HG03521 (cell line): Measurements from ENCODE around the gene ERVFRD-1.
"Not testable (repeated sequence)": the region's sequence is repeated elsewhere in the genome, so short reads cannot be mapped to it uniquely, and the experiment has no call there.

Experiments
- ATAC-seq: cut with Tn5 transposase; IDR thresholded peaks from one replicate; pipeline ENCODE4 v1.9.1; 2021; ENCODE audit warnings: mild to moderate bottlenecking, moderate library complexity; ENCODE audit not compliant: unreplicated experiment

The ERVFRD-1 gene

DNA sequence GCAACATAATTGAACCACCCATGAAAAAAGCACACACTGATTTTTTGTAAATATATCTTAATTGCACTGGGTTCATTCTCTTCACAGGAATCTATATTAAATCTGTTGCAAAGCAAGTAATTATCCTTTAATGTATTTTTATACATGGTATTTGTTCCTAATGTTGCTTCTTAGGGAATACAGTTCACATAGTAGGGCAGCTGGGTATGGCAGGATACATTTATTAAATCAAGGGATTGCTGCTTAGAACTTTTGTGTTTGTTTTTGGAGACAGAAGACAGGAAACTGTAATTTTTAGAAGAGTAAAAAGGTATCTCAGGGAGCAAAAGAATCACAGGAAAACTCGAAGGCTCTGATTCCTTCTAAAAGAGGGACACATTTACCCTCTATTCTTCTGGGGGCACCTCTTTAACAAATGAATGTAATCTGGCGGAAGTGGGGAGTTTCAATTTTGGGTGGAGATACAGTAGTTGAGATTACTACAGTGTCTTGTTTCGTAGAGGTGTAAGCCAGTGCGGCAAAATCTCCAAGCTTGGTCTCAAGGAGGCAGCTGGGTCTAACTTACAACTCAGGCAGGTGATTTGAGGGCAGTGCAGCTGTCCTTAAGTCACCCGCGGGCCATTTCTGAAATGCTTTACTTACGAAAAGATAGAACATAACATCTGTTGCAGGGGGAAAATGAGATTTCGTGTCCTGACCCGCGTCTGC is 18.7 kb downstream of the ERVFRD-1 start:
- ATAC-seq, result peak; percentile 29

GRCh38 chr6:11091141-11091540 is 20.4 kb downstream of the ERVFRD-1 start:
- not testable (repeated sequence) for ATAC-seq

- no peak for ATAC-seq
Measured at GRCh38 chr6:11089695-11090094, 21.8 kb downstream of the ERVFRD-1 start.

DNA sequence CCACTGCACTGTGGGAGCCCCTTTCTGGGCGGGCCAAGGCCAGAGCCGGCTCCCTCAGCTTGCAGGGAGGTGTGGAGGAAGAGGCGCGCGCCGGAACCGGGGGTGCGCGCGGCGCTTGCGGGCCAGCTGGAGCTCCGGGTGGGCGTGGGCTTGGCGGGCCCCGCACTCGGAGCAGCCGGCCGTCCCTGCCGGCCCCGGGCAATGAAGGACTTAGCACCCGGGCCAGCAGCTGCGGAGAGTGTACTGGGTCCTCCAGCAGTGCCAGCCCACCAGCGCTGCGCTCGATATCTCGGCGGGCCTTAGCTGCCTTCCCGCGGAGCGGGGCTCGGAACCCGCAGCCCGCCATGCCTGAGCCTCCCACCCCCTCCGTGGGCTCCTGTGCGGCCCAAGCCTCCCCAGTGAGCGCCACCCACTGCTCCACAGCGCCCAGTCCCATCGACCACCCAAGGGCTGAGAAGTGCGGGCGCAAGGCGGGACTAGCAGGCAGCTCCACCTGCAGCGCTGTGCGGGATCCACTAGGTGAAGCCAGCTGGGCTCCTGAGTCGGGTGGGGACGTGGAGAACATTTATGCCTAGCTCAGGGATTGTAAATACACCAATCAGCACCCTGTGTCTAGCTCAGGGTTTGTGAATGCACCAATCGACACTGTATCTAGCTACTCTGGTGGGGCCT is 24.2 kb downstream of the ERVFRD-1 start:
- ATAC-seq, result not testable (repeated sequence)

DNA sequence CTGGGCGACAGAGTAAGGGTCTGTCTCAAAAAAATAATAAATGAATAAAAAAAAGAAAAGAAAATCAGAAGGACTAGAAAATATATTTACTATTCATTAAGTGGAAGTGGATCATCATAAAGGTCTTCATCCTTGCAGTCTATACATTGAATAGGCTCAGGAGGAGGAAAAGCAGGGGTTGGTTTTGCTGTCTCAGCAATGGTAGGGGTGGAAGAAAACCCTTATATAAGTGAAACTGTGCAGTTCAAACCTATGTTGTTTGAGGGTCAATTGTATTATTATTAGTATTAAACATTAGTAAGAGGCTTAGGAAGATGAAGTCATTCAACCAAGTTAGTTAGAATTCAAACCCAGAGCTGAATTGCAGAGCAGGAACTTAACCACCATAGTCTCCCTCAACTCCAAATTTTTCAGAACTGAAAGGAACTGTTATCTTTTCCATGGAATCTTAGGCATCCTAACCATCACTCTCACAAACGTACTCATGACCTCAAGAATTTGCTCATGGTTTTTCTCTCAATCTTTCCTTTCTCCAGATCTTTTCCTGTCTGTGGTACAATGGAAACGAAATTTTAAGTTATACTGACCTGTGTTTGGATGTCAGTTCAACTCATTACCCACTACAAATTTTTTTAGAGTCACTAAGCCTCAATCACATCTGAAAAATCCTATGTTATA is 25.6 kb downstream of the ERVFRD-1 start:
- no peak for ATAC-seq

GRCh38 chr6:11083956-11084355 is 27.6 kb downstream of the ERVFRD-1 start:
- ATAC-seq, result no peak

GRCh38 chr6:11083491-11083890 is 28.0 kb downstream of the ERVFRD-1 start:
- no peak for ATAC-seq

DNA sequence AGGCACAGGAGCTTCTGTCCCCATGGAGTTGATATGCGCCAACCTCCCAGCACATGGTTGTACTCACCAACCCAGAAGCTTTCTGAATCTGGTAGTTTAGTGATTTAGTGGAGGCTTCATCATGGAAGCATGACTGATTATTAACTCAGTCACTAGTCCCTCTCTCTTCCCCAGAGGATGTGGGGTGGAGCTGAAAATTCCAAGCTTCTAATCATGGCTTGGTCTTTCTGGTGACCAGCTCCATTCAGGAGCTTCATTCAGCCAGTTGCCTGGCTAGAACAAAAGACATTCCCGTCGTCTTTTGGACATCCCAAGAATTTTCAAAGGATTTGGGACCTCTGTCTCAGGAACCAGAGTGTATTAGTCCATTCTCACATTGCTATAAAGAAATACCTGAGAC is 31.2 kb downstream of the ERVFRD-1 start:
- ATAC-seq, result no peak

GRCh38 chr6:11078266-11078665 is 33.3 kb downstream of the ERVFRD-1 start:
- no peak for ATAC-seq

- no peak for ATAC-seq
Measured at GRCh38 chr6:11076540-11076939, 35.0 kb downstream of the ERVFRD-1 start.

DNA sequence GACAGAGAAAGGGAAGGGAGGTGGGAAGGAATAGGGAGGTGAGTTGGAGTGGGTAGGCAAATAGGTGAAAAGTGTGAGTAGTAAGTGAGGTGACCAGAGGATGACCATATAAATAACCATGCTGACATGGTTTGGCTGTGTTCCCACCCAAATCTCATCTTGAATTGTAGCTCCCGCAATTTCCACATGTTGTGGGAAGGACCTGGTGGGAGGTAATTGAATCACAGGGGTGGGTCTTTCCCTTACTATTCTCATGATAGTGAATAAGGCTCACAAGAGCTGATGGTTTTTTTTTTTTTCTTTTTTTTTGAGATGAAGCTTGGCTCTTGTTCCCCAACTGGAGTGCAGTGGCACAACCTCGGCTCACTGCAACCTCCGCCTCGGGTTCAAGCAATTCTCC is 39.4 kb downstream of the ERVFRD-1 start:
- no peak for ATAC-seq

- ATAC-seq, result no peak
Measured at GRCh38 chr6:11069760-11070159, 41.8 kb downstream of the ERVFRD-1 start.

DNA sequence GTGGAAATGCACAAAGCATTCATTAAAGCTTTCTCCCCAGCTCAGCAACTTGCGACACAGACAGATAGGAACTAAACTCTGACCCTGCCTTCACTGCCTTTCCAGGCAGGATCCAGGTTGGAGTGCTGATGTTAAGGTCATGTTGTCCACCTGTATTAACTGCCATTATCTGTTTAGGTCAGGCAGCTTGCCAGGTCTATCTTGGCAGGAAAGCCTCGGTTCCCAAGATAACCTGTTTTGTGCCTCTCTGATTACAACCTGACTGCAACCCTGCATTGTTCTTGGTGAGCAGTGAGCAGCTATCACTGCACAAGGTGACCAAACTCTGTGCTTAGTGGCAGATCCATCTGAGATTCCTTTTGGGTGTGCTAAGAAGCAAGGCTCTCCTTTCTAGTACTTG is 44.2 kb downstream of the ERVFRD-1 start:
- ATAC-seq, result no peak

DNA sequence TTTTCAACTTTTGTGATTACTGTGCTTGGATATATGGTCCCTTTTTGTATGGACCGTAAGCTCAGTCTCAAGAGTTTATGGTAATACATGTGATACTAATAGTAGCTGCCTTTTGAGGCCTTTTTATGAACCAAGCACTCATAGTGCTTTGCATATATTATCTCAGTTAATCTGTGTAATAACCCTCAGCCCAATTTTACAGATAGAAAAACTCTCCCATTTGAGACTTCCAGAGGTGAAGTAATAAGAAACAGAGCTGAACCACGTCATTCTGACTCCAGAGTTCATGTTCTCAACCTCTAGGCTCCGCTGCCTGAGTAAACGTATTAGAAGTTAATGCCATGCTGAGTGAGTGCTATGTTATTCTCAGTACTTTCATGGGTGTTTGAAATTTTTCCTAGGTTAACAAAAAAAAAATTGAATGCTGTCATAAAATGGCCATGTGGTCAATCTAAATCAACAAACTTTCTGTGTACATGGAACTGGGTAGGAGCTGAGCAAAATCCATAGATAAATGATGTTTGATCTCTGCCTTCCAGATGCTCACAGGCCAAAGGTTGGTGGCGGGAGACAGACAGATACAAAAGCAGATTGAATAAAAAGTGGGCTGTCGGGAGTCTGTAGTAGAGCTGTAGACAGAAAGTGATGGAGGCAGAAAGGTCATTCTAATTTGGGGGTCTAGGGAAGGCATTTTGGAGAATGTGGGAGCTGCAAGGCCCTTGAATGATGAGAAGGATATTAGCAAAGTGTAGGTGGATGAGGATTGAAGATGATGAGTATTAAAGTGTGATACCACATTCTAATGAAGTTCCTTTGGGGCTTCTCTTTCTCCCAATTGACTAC is 44.8 kb downstream of the ERVFRD-1 start:
- no peak for ATAC-seq

- no peak for ATAC-seq
Measured at GRCh38 chr6:11065436-11066202, 45.9 kb downstream of the ERVFRD-1 start.

GRCh38 chr6:11064836-11065235 is 46.7 kb downstream of the ERVFRD-1 start:
- no peak for ATAC-seq

GRCh38 chr6:11062715-11063114 is 48.8 kb downstream of the ERVFRD-1 start:
- ATAC-seq, result no peak

GRCh38 chr6:11062083-11062482 is 49.4 kb downstream of the ERVFRD-1 start:
- no peak for ATAC-seq

GRCh38 chr6:11058406-11058805 is 53.1 kb downstream of the ERVFRD-1 start:
- ATAC-seq, result no peak

DNA sequence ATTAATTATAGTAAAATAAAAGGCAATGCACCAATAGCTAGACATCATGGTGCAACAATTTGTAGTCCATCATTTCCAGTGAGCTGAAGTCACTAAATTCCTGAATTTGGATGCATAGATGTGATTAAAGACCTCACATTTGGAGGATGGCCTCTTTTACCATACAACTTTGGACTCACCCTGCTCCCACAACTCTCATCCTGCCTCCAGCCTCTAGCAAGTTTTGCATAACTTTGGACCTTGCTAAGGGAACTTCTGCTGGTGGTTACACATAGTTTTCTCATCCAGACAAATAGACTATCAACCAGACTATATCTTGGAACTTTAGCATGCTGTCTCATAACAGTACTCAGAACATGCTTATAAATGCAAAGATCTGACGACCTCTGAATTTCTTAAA is 54.7 kb downstream of the ERVFRD-1 start:
- no peak for ATAC-seq
